Neuronal stem cell (in vitro differentiated cells): ENCODE data around the gene SLC44A4.
"Not testable (repeated sequence)": the region's sequence is repeated elsewhere in the genome, so short reads cannot be mapped to it uniquely, and the experiment has no call there.

ENCODE experiments used
- DNase-seq: peaks from one replicate; pipeline ENCODE4 v3.0.0-alpha.2; 2013; ENCODE audit warnings: low spot score
- H2AFZ ChIP-seq: one replicate; pipeline ENCODE4 v1.6.1; 2013; ENCODE audit warnings: mild to moderate bottlenecking, low read length, inconsistent platforms
- H2AK5ac ChIP-seq: 2 replicates; pipeline ENCODE4 v1.6.1; 2013; ENCODE audit warnings: low read depth, mild to moderate bottlenecking, inconsistent platforms, low read length, moderate library complexity, mixed read lengths
- H2BK120ac ChIP-seq: 2 replicates; pipeline ENCODE4 v1.6.1; 2013; ENCODE audit warnings: low read depth, mild to moderate bottlenecking, inconsistent platforms, low read length, moderate library complexity, mixed read lengths
- H2BK12ac ChIP-seq: one replicate; pipeline ENCODE4 v1.6.1; 2013; ENCODE audit warnings: low read length, inconsistent platforms
- H2BK15ac ChIP-seq: 2 replicates; pipeline ENCODE4 v1.6.1; 2013; ENCODE audit warnings: mild to moderate bottlenecking, low read length, inconsistent platforms, mixed read lengths
- H2BK5ac ChIP-seq: one replicate; pipeline ENCODE4 v1.6.1; 2013; ENCODE audit warnings: inconsistent platforms, mild to moderate bottlenecking, low read length, moderate library complexity
- H3K14ac ChIP-seq: one replicate; pipeline ENCODE4 v1.6.1; 2013; ENCODE audit warnings: low read length, inconsistent platforms
- H3K18ac ChIP-seq: 2 replicates; pipeline ENCODE4 v1.6.1; 2013; ENCODE audit warnings: low read length, inconsistent platforms
- H3K23ac ChIP-seq: 2 replicates; pipeline ENCODE4 v1.6.1; 2013; ENCODE audit warnings: low read depth, mild to moderate bottlenecking, mixed read lengths, low read length, inconsistent platforms; ENCODE audit not compliant: poor library complexity
- H3K27ac ChIP-seq: replicated peaks from 3 replicates; pipeline ENCODE4 v1.5.1; 2013; ENCODE audit warnings: low read length, inconsistent platforms
- H3K27me3 ChIP-seq, 3 experiments: 2 replicates each; pipeline ENCODE4 v1.6.1; 2013; ENCODE audit warnings: low read length in 3 of 3, mild to moderate bottlenecking in 2 of 3, inconsistent platforms in 1 of 3, low read depth in 1 of 3, mixed read lengths in 1 of 3, moderate library complexity in 1 of 3; ENCODE audit not compliant: control insufficient read depth in 3 of 3, insufficient read depth in 3 of 3
- H3K36me3 ChIP-seq, 2 donors: replicated peaks in 1 of 2; 2 replicates each; pipeline ENCODE4 v1.6.1; 2013; ENCODE audit warnings: low read length in 2 of 2; ENCODE audit not compliant: control insufficient read depth in 2 of 2, insufficient read depth in 2 of 2
- H3K4ac ChIP-seq: 2 replicates; pipeline ENCODE4 v1.6.1; 2013; ENCODE audit warnings: inconsistent platforms, mild to moderate bottlenecking, low read length, moderate library complexity
- H3K4me1 ChIP-seq, 2 donors: 1 replicate in 1 of 2; 2 replicates in 1 of 2; pipeline ENCODE4 v1.6.1; 2013; ENCODE audit warnings: low read length in 2 of 2, low read depth in 1 of 2; ENCODE audit not compliant: control insufficient read depth in 2 of 2, insufficient read depth in 1 of 2
- H3K4me2 ChIP-seq: one replicate; pipeline ENCODE4 v1.6.1; 2013; ENCODE audit warnings: mild to moderate bottlenecking, low read length, inconsistent platforms; ENCODE audit not compliant: insufficient read depth, poor library complexity, severe bottlenecking
- H3K4me3 ChIP-seq, 2 donors: 2 replicates each; pipeline ENCODE4 v1.5.1; 2013; ENCODE audit warnings: low read length in 2 of 2, mild to moderate bottlenecking in 2 of 2, inconsistent platforms in 1 of 2, moderate library complexity in 1 of 2
- H3K79me1 ChIP-seq: one replicate; pipeline ENCODE4 v1.6.1; 2013; ENCODE audit warnings: low read depth, mild to moderate bottlenecking, inconsistent platforms, low read length, moderate library complexity
- H3K9ac ChIP-seq: one replicate; pipeline ENCODE4 v1.6.1; 2013; ENCODE audit warnings: mild to moderate bottlenecking, low read depth, low read length, inconsistent platforms; ENCODE audit not compliant: poor library complexity
- H3K9me3 ChIP-seq, 2 donors: replicated peaks in 1 of 2; 2 replicates each; pipeline versions ENCODE3 to v1.6.1; 2013; ENCODE audit warnings: low read length in 2 of 2, mild to moderate bottlenecking in 2 of 2, inconsistent platforms in 1 of 2, low read depth in 1 of 2, mixed read lengths in 1 of 2, moderate library complexity in 1 of 2; ENCODE audit not compliant: control insufficient read depth in 2 of 2, insufficient read depth in 1 of 2
- H4K8ac ChIP-seq: one replicate; pipeline ENCODE4 v1.6.1; 2013; ENCODE audit warnings: low read depth, mild to moderate bottlenecking, inconsistent platforms, low read length, moderate library complexity
- H4K91ac ChIP-seq: one replicate; pipeline ENCODE4 v1.6.1; 2013; ENCODE audit warnings: low read length, low read depth, mild to moderate bottlenecking, inconsistent platforms; ENCODE audit not compliant: poor library complexity
- WGBS, 2 donors: extraction: QIAGEN DNeasy Blood & Tissue Kit; methylation state at CpG; one replicate each; pipeline ENCODE4 v1.1.7; 2013; ENCODE audit warnings: missing lambda C conversion rate in 2 of 2, mixed read lengths in 1 of 2; ENCODE audit not compliant: insufficient read length in 2 of 2, insufficient replicate concordance in 1 of 2; ENCODE audit errors: extremely low coverage in 2 of 2; 5-methylcytosine and 5-hydroxymethylcytosine counted together

SLC44A4 gene

DNA sequence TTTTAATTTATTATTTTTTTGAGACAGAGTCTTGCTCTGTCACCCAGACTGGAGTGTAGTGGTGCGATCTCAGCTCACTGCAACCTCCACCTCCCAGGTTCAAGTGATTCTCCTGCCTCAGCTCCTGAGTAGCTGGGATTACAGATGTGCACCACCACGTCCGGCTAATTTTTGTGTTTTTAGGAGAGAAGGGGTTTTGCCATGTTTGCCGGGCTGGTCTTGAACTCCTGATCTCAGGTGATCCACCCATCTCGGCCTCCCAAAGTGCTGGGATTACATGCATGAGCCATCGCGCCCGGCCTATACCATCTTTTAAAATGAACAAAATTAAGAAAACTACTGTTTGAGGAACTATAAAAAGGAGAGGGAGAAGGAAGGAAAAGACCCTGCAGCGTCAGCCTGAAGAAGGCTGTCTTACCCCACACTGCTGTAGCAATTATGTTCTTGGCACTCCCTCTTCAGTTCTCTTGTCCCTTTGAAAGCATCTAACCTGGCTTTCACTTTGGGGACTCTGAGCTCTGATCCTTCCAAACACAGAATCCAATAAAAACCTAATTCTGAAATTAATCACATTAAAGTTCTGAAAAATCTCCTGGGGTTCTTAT, 55.1 kb downstream of the SLC44A4 start:
- H3K9me3 ChIP-seq, H2AK5ac ChIP-seq, H2AFZ ChIP-seq, H3K18ac ChIP-seq, H2BK12ac ChIP-seq, H3K23ac ChIP-seq, H2BK15ac ChIP-seq, H4K8ac ChIP-seq, H2BK120ac ChIP-seq, H3K36me3 ChIP-seq, H3K9ac ChIP-seq, DNase-seq, H3K27ac ChIP-seq, H3K79me1 ChIP-seq, H3K14ac ChIP-seq, H3K4ac ChIP-seq, H2BK5ac ChIP-seq, H3K27me3 ChIP-seq, H3K4me2 ChIP-seq, H4K91ac ChIP-seq, H3K4me1 ChIP-seq, H3K4me3 ChIP-seq: not testable (repeated sequence)
- WGBS, 2 donors = no CpG with 5 or more reads among the region's 9 CpGs

DNA sequence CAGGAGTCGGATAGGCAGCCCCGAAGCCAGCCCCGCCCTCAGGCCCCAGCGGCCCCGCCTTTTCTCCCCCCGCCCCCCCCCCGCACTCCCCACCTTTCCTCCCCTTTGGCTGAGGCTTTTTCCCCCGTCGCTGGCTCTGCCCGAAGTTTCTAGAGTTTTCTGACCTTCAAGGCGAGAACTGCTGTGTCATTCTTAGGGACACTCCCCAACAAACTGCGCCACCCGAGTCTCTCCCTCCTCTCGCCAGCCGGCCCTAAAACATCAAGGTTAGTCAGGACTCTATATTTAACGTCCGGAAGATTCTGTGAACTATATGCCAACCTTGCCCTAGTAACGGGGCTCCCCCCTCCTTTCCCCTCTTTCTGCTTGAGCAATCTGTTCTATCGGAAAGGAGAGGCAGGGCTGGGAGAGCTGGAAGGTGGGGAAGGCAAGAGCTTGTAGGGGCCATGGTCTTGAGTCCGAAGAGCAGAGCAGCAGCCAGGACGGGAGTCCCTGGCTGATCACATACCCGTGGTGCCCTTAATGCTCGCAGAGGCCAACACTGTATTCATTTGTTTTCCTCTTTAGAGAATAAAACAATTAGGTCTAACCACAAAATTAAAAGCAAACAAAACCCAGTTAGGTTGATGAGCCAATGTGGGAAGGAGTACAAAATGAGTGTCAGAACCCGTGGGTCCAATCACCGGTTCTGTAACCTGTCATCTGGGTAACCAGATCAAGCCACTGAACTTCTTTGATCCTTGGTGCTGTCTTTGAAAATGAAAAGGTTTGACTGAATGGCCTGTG, 56.6 kb downstream of the SLC44A4 start:
- Histone ChIP-seq H3K9ac (peak overlapping the region; percentile 53), H3K14ac (no peak overlapping the region), H3K9me3 (peaks cover 0 to 2% of the 10 kb centered on the region in 2 donors), H3K79me1 (peaks cover 1% of the 10 kb centered on the region), H2BK12ac (no peak overlapping the region), H2BK5ac (no peak overlapping the region), H4K8ac (no peak overlapping the region), H3K23ac (no peak overlapping the region), H3K4me1 (peaks cover 5 to 7% of the 10 kb centered on the region in 2 donors), H3K18ac (peak overlapping the region; percentile 76), H3K4me2 (peak overlapping the region; percentile 69), H2BK15ac (peak overlapping the region; percentile 82), H3K36me3 (peaks cover 0 to 2% of the 10 kb centered on the region in 2 donors), H3K4me3 (peak overlapping the region; percentile 49 to 70), H4K91ac (no peak overlapping the region), H3K27me3 (no peaks in the 10 kb centered on the region), H3K27ac (peak overlapping the region; percentile 37), H2AK5ac (no peak overlapping the region), H2AFZ (peak overlapping the region; percentile 87), H3K4ac (no peak overlapping the region), H2BK120ac (peak overlapping the region; percentile 7)
- WGBS, 2 donors = no CpG with 5 or more reads among the region's 25 CpGs
- DNase-seq = peak; percentile 42

DNA sequence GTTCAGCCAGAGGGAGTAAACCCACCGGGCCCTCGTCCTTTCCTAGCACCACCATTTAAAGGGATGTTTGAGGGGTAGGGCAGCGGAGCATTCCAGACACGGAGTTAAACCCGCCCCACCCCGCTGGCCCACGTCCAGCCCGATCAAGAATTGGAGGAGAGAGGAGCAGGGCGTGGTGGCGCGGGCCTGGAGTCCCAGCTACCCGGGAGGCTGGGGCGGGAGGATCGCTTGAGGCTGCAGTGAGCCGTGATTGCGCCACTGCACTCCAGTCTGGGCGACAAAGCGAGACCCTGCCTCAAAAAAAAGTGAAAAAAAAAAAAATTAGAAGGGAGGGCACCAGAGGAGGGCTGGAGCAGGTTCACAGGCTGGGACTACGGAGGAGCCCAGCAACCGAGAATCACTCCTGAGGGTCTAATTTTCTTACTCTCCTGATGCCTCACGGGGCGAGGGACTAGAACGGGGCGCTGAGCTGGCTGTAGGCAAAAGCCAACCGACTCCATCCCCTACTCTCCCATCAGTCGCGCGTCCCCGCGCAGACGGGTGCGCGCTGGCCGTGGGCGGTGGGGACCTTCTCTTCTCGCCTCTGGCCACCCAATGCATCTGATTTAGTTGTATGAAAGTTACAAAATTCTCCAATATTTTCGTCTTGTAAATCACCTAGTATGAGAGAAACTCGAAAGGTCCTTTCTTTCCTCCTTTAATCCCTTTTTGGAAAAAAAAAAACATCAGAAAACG, 57.3 kb downstream of the SLC44A4 start:
- no peak overlapping the region for H3K9ac ChIP-seq
- no peak overlapping the region for H2BK15ac ChIP-seq
- H3K23ac ChIP-seq = peak overlapping the region; percentile 36
- no peak overlapping the region for H2BK5ac ChIP-seq
- peak overlapping the region; percentile 57 for H3K27ac ChIP-seq
- no peak overlapping the region for H2BK120ac ChIP-seq
- peak overlapping the region; percentile 69 for H3K4me2 ChIP-seq
- H3K9me3 ChIP-seq = peaks cover 0 to 2% of the 10 kb centered on the region in 2 donors
- peak overlapping the region; percentile 86 for H3K18ac ChIP-seq
- H3K36me3 ChIP-seq = peaks cover 0 to 2% of the 10 kb centered on the region in 2 donors
- DNase-seq = peak; percentile 45
- H4K8ac ChIP-seq = no peak overlapping the region
- H3K79me1 ChIP-seq = peaks cover 1% of the 10 kb centered on the region
- H3K4me1 ChIP-seq = peaks cover 4 to 5% of the 10 kb centered on the region in 2 donors
- peak overlapping the region; percentile 87 for H2AFZ ChIP-seq
- no CpG with 5 or more reads among the region's 39 CpGs for WGBS, 2 donors
- no peak overlapping the region for H2AK5ac ChIP-seq
- no peak overlapping the region for H2BK12ac ChIP-seq
- no peak overlapping the region for H3K4ac ChIP-seq
- H4K91ac ChIP-seq = no peak overlapping the region
- H3K14ac ChIP-seq = no peak overlapping the region
- H3K4me3 ChIP-seq = peak overlapping the region; percentile 49 to 74
- no peaks in the 10 kb centered on the region for H3K27me3 ChIP-seq

DNA sequence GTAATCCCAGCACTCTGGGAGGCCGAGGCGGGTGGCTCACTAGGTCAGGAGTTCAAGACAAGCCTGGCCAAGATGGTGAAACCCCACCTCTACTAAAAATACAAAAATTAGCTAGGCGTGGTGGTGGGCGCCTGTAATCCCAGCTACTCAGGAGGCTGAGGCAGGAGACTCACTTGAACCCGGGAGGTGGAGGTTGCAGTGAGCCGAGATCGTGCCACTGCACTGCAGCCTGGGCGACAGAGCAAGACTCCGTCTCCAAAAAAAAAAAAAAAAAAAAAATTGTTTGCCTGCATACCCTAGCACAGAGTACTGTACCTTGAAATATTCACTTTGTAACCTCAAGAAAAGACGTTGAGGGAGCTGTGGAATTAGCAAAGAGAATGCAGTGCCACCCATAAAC, 58.4 kb downstream of the SLC44A4 start:
- not testable (repeated sequence) for DNase-seq, H3K23ac ChIP-seq, H2AFZ ChIP-seq, H3K4me3 ChIP-seq, H2BK5ac ChIP-seq, H4K8ac ChIP-seq, H3K4me2 ChIP-seq, H3K36me3 ChIP-seq, H4K91ac ChIP-seq, H2BK12ac ChIP-seq, H3K14ac ChIP-seq, H2AK5ac ChIP-seq, H3K18ac ChIP-seq, H3K27me3 ChIP-seq, H3K9ac ChIP-seq, H3K27ac ChIP-seq, H3K4me1 ChIP-seq, H2BK15ac ChIP-seq, H3K9me3 ChIP-seq, H2BK120ac ChIP-seq, H3K79me1 ChIP-seq, H3K4ac ChIP-seq
- WGBS, 2 donors = no CpG with 5 or more reads among the region's 10 CpGs
